Measurements from ENCODE around the gene MPLKIP.
"Not testable (repeated sequence)": the region's sequence is repeated elsewhere in the genome, so short reads cannot be mapped to it uniquely, and the experiment has no call there.

Gene MPLKIP

DNA sequence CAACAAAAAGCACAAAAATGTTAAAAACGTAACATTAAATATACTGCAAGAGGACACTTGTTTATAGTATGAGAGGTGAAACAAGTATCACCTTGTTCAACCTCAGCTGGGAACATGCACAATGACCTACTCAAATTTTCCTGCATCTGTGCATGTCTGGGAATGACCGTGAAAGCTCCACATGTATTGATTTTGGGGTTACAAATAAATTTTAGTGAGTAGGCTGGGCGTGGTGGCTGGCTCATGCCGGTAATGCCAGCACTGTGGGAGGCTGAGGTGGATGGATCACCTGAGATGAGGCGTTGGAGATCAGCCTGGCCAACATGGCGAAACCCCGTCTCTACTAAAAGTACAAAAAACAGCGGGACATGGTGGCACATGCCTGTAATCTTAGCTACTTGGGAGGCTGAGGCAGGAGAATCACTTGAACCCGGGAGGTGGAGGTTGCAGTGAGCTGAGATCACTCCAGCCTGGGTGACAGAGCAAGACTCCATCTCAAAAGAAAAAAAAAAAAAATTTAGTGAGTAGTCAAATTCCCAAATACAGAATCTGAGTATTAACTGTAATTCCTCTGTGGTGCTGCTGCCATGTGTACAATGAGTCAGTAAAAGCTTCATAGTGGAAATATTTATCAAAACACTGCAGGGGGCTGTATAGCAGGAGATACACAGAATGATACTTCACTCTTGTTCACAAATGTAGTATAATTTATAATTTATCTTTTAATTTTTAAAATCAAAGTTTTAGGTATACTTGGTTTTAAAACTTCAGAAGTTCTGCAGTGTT is 41.5 kb upstream of the MPLKIP start:
- Histone ChIP-seq H3F3A (ENCODE audit: low read depth) (no peaks in the 10 kb centered on the region), H3K36me3 (ENCODE audit: insufficient read depth, low read length) (no peaks in the 10 kb centered on the region), H3K27me3 (ENCODE audit: insufficient read depth, low read length, poor library complexity, severe bottlenecking) (no peaks in the 10 kb centered on the region), H3K9ac (ENCODE audit: low read depth, low read length, poor library complexity, severe bottlenecking) (no peak overlapping the region), H2AFZ (ENCODE audit: low read length) (no peak overlapping the region), H3K79me2 (ENCODE audit: insufficient read depth, low read length) (no peaks in the 10 kb centered on the region), H3K4me1 (ENCODE audit: insufficient read depth, low read length, poor library complexity, severe bottlenecking) (no peaks in the 10 kb centered on the region), H3K4me3 (ENCODE audit: low read length, poor library complexity, severe bottlenecking) (no peak overlapping the region), H3K9me2 (replicated peaks; ENCODE audit: low read depth, low read length) (no peaks in the 10 kb centered on the region), H3K4me2 (ENCODE audit: low read depth, low read length, poor library complexity, severe bottlenecking) (no peak overlapping the region), H3K9me3 (ENCODE audit: insufficient read depth, low read depth, low read length) (no peaks in the 10 kb centered on the region; the same call in 1 of the 2 replicates), H4K20me1 (ENCODE audit: insufficient read depth, low read length, poor library complexity, severe bottlenecking) (no peaks in the 10 kb centered on the region)
- TF ChIP-seq EZH2phosphoT487 (IDR thresholded peaks at IDR 0.05; ENCODE audit: borderline replicate concordance): no peak
- TF ChIP-seq, protein P1, sequence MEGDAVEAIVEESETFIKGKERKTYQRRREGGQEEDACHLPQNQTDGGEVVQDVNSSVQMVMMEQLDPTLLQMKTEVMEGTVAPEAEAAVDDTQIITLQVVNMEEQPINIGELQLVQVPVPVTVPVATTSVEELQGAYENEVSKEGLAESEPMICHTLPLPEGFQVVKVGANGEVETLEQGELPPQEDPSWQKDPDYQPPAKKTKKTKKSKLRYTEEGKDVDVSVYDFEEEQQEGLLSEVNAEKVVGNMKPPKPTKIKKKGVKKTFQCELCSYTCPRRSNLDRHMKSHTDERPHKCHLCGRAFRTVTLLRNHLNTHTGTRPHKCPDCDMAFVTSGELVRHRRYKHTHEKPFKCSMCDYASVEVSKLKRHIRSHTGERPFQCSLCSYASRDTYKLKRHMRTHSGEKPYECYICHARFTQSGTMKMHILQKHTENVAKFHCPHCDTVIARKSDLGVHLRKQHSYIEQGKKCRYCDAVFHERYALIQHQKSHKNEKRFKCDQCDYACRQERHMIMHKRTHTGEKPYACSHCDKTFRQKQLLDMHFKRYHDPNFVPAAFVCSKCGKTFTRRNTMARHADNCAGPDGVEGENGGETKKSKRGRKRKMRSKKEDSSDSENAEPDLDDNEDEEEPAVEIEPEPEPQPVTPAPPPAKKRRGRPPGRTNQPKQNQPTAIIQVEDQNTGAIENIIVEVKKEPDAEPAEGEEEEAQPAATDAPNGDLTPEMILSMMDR (conservative IDR thresholded peaks at IDR 0.05; ENCODE audit: low read length): no peak

DNA sequence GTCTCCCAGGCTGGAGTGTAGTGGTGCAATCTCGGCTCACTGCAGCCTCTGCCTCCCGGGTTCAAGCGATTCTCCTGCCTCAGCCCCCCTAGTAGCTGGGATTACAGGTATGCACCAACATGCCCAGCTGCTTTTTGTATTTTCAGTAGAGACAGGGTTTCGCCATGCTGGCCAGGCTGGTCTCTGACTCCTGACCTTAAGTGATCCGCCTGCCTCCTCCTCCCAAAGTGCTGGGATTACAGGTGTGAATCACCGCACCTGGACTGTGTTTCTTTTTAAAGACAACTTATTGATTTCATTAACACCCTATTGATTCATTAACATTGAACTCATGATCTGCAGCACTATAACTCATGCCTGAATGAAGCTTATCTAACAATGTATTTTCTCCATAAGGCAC is 40.8 kb upstream of the MPLKIP start:
- not testable (repeated sequence) for H3K9me2 ChIP-seq (replicated peaks; ENCODE audit: low read depth, low read length)

DNA sequence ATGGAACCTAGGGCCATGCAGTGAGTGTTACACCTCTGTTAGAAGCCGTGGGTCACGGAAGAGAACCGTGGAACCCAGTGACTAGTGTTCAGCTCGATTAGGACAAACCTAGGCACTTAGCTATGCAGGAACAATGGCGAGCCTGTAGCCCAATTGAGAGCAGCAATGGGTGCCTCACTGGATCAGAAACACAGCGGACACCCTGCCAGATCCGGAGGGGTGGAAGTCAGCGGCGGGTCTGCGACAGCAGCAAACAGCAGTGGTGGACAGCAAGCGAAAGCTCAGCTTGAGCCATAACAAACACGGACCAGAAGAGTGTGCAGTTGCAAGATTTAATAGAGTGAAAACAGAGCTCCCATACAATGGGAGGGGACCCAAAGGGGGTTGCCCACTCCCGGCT is 38.7 kb upstream of the MPLKIP start:
- H3K4me2 ChIP-seq (ENCODE audit: low read depth, low read length, poor library complexity, severe bottlenecking); H3K4me1 ChIP-seq (ENCODE audit: insufficient read depth, low read length, poor library complexity, severe bottlenecking); H3K79me2 ChIP-seq (ENCODE audit: insufficient read depth, low read length); H3K4me3 ChIP-seq (ENCODE audit: low read length, poor library complexity, severe bottlenecking); H3K27me3 ChIP-seq (ENCODE audit: insufficient read depth, low read length, poor library complexity, severe bottlenecking); H2AFZ ChIP-seq (ENCODE audit: low read length); H3K9me2 ChIP-seq (replicated peaks; ENCODE audit: low read depth, low read length); H3F3A ChIP-seq (ENCODE audit: low read depth); H3K9ac ChIP-seq (ENCODE audit: low read depth, low read length, poor library complexity, severe bottlenecking); H3K9me3 ChIP-seq (ENCODE audit: insufficient read depth, low read depth, low read length); H3K36me3 ChIP-seq (ENCODE audit: insufficient read depth, low read length); H4K20me1 ChIP-seq (ENCODE audit: insufficient read depth, low read length, poor library complexity, severe bottlenecking): not testable (repeated sequence)

More for the DNA sequence above, 40.8 kb upstream of the MPLKIP start:
- H3K4me1 ChIP-seq (ENCODE audit: insufficient read depth, low read length, poor library complexity, severe bottlenecking); H3K36me3 ChIP-seq (ENCODE audit: insufficient read depth, low read length); H3F3A ChIP-seq (ENCODE audit: low read depth); H4K20me1 ChIP-seq (ENCODE audit: insufficient read depth, low read length, poor library complexity, severe bottlenecking); H3K9me3 ChIP-seq (ENCODE audit: insufficient read depth, low read depth, low read length); H3K4me2 ChIP-seq (ENCODE audit: low read depth, low read length, poor library complexity, severe bottlenecking); H2AFZ ChIP-seq (ENCODE audit: low read length); H3K9ac ChIP-seq (ENCODE audit: low read depth, low read length, poor library complexity, severe bottlenecking); H3K4me3 ChIP-seq (ENCODE audit: low read length, poor library complexity, severe bottlenecking); H3K79me2 ChIP-seq (ENCODE audit: insufficient read depth, low read length); H3K27me3 ChIP-seq (ENCODE audit: insufficient read depth, low read length, poor library complexity, severe bottlenecking): not testable (repeated sequence)

DNA sequence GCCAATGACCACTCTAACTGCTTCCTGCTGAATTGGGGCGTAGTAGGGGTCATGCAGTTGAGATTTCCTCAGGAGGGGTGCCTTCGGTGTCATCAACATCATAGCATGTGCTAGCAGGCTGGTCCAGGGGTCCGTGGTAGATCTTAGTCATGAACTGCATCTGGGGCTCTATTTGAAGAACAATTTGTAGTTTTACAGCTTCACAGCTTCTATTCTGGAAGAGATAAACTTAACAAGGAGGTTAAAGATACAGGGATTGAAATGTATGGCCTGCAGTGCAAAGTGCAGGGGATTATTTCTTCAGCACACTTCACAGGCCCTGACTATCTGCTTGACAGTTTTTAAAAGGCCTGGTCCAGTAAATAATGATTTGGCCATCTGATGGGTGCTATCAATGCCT is 33.8 kb upstream of the MPLKIP start:
- not testable (repeated sequence) for H3K79me2 ChIP-seq (ENCODE audit: insufficient read depth, low read length); H3K4me3 ChIP-seq (ENCODE audit: low read length, poor library complexity, severe bottlenecking); H3K9me3 ChIP-seq (ENCODE audit: insufficient read depth, low read depth, low read length); H3K27me3 ChIP-seq (ENCODE audit: insufficient read depth, low read length, poor library complexity, severe bottlenecking); H2AFZ ChIP-seq (ENCODE audit: low read length); H3F3A ChIP-seq (ENCODE audit: low read depth); H3K4me1 ChIP-seq (ENCODE audit: insufficient read depth, low read length, poor library complexity, severe bottlenecking); H3K36me3 ChIP-seq (ENCODE audit: insufficient read depth, low read length); H3K9ac ChIP-seq (ENCODE audit: low read depth, low read length, poor library complexity, severe bottlenecking); H4K20me1 ChIP-seq (ENCODE audit: insufficient read depth, low read length, poor library complexity, severe bottlenecking); H3K9me2 ChIP-seq (replicated peaks; ENCODE audit: low read depth, low read length); H3K4me2 ChIP-seq (ENCODE audit: low read depth, low read length, poor library complexity, severe bottlenecking)
